IMR-90 (cell line): ENCODE results near the gene TTLL12.

Experiments used
- CTCF ChIP-seq: conservative IDR thresholded peaks from 2 replicates; pipeline ENCODE4 v1.5.1; 2012; ENCODE audit warnings: mild to moderate bottlenecking, low read depth, low read length, improper control_type of control experiment
- USF2 ChIP-seq: fragments of 150-350 bp; IDR thresholded peaks from 2 replicates; pipeline ENCODE4 v1.6.1; 2017; ENCODE audit warnings: mild to moderate bottlenecking, antibody characterized with exemption, low read length, low read depth

- TF ChIP-seq CTCF (0 out of 2 replicates have a peak, but pooled peaks have one; percentile 25), USF2 (no peak)
Measured at GRCh38 chr22:43159484-43160178, 27.3 kb downstream of the TTLL12 start.
